IMR-90 (cell line): ENCODE data around the gene RTKN. TPM values are rescaled to one million over a fixed set of nuclear protein-coding genes. Genes with fewer than 3 reads are reported as not detected.

Experiments
- ATAC-seq: fragments of 200-7000 bp; cut with Tn5 transposase; 2 replicates; pipeline ENCODE4 v1.9.1; 2020; ENCODE audit warnings: low read depth, mild to moderate bottlenecking, moderate library complexity
- BruUV-seq: library from RNA; stranded (reverse); fragments of 400-500 nt; replicated peaks from 2 replicates; lab custom pipeline; 2021; lab: Mats Ljungman, UMichigan
- CTCF ChIA-PET: fragments of 300-600 bp; formaldehyde crosslinking; extraction: SDS; loops from one replicate; lab custom pipeline; 2021; ENCODE audit warnings: antibody characterized with exemption; lab: Yijun Ruan, JAX
- POLR2A ChIA-PET: fragments of 300-600 bp; sonication (Branson Sonifier 250); formaldehyde crosslinking; loops from one replicate; lab custom pipeline; 2022; ENCODE audit warnings: antibody characterized with exemption; ENCODE audit not compliant: unreplicated experiment; lab: Charles Lee
- DNase-seq: peaks from one replicate; pipeline ENCODE4 v3.0.0; 2013
- H2AFZ ChIP-seq: replicated peaks from 2 replicates; pipeline ENCODE3; 2013; ENCODE audit warnings: low read length, mild to moderate bottlenecking; ENCODE audit not compliant: poor library complexity
- H2AK5ac ChIP-seq: 2 replicates; pipeline ENCODE4 v1.6.1; 2013; ENCODE audit warnings: low read depth, low read length, inconsistent platforms
- H2AK9ac ChIP-seq: replicated peaks from 2 replicates; pipeline ENCODE3; 2013; ENCODE audit warnings: mild to moderate bottlenecking, low read depth, low read length, moderate library complexity; ENCODE audit not compliant: poor library complexity
- H2BK120ac ChIP-seq: 2 replicates; pipeline ENCODE4 v1.6.1; 2013; ENCODE audit warnings: low read depth, low read length, inconsistent platforms
- H2BK15ac ChIP-seq: 3 replicates; pipeline ENCODE4 v1.6.1; 2013; ENCODE audit warnings: low read depth, low read length, inconsistent platforms
- H2BK20ac ChIP-seq: 2 replicates; pipeline ENCODE4 v1.6.1; 2013; ENCODE audit warnings: low read depth, mild to moderate bottlenecking, inconsistent platforms, low read length, moderate library complexity
- H2BK5ac ChIP-seq: 2 replicates; pipeline ENCODE4 v1.6.1; 2013; ENCODE audit warnings: mild to moderate bottlenecking, low read depth, low read length, inconsistent platforms; ENCODE audit not compliant: poor library complexity, severe bottlenecking
- H3K14ac ChIP-seq: replicated peaks from 2 replicates; pipeline ENCODE4 v1.6.1; 2013; ENCODE audit warnings: low read depth, low read length, inconsistent platforms
- H3K18ac ChIP-seq: 2 replicates; pipeline ENCODE4 v1.6.1; 2013; ENCODE audit warnings: low read depth, low read length, control low read depth
- H3K23ac ChIP-seq: 2 replicates; pipeline ENCODE4 v1.6.1; 2013; ENCODE audit warnings: low read depth, low read length, inconsistent platforms
- H3K27ac ChIP-seq: 2 replicates; pipeline ENCODE4 v1.5.1; 2013; ENCODE audit warnings: mild to moderate bottlenecking, control low read depth, low read length; ENCODE audit not compliant: insufficient read depth
- H3K27me3 ChIP-seq: 2 replicates; pipeline ENCODE4 v1.6.1; 2013; ENCODE audit warnings: low read length; ENCODE audit not compliant: control insufficient read depth, insufficient read depth
- H3K36me3 ChIP-seq: 2 replicates; pipeline ENCODE4 v1.6.1; 2013; ENCODE audit warnings: low read length, mixed read lengths; ENCODE audit not compliant: control insufficient read depth, insufficient read depth
- H3K4ac ChIP-seq: 2 replicates; pipeline ENCODE4 v1.6.1; 2013; ENCODE audit warnings: low read depth, low read length, inconsistent platforms
- H3K4me1 ChIP-seq: 2 replicates; pipeline ENCODE4 v1.6.1; 2013; ENCODE audit warnings: low read length, mixed read lengths; ENCODE audit not compliant: control insufficient read depth, insufficient read depth
- H3K4me2 ChIP-seq: 2 replicates; pipeline ENCODE4 v1.6.1; 2013; ENCODE audit warnings: low read depth, mild to moderate bottlenecking, control low read depth, low read length, moderate library complexity
- H3K4me3 ChIP-seq: 2 replicates; pipeline ENCODE4 v1.5.1; 2013; ENCODE audit warnings: low read depth, mild to moderate bottlenecking, control low read depth, low read length, moderate library complexity; ENCODE audit not compliant: insufficient read depth
- H3K56ac ChIP-seq: 2 replicates; pipeline ENCODE4 v1.6.1; 2013; ENCODE audit warnings: low read length, inconsistent platforms; ENCODE audit not compliant: insufficient read depth; ENCODE audit errors: extremely low read depth
- H3K79me1 ChIP-seq, 2 experiments: 2 replicates each; pipeline ENCODE4 v1.6.1; 2013; ENCODE audit warnings: low read length in 2 of 2, inconsistent platforms in 1 of 2, low read depth in 1 of 2
- H3K9ac ChIP-seq: 2 replicates; pipeline ENCODE4 v1.6.1; 2013; ENCODE audit warnings: low read depth, low read length, control low read depth
- H3K9me1 ChIP-seq: 2 replicates; pipeline ENCODE4 v1.6.1; 2013; ENCODE audit warnings: low read length, inconsistent platforms; ENCODE audit not compliant: insufficient read depth
- H3K9me3 ChIP-seq: 2 replicates; pipeline ENCODE4 v1.6.1; 2013; ENCODE audit warnings: low read length; ENCODE audit not compliant: control insufficient read depth, insufficient read depth
- H4K20me1 ChIP-seq: 2 replicates; pipeline ENCODE4 v1.6.1; 2013; ENCODE audit warnings: low read length, inconsistent platforms; ENCODE audit not compliant: insufficient read depth
- H4K5ac ChIP-seq: 2 replicates; pipeline ENCODE4 v1.6.1; 2013; ENCODE audit warnings: mild to moderate bottlenecking, low read depth, low read length, control low read depth
- H4K8ac ChIP-seq, 2 experiments: 2 replicates each; pipeline ENCODE4 v1.6.1; 2013; ENCODE audit warnings: low read depth in 2 of 2, low read length in 2 of 2, control low read depth in 1 of 2, inconsistent platforms in 1 of 2
- H4K91ac ChIP-seq: 2 replicates; pipeline ENCODE4 v1.6.1; 2013; ENCODE audit warnings: low read depth, low read length, inconsistent platforms; ENCODE audit not compliant: insufficient read depth
- BHLHE40 ChIP-seq: fragments of 150-350 bp; IDR thresholded peaks from 2 replicates; pipeline ENCODE4 v1.6.1; 2016; ENCODE audit warnings: mild to moderate bottlenecking, low read depth, low read length
- CEBPB ChIP-seq: IDR thresholded peaks from 2 replicates; pipeline ENCODE4 v1.6.1; 2012; ENCODE audit warnings: low read depth, low read length, improper control_type of control experiment
- ELK1 ChIP-seq: fragments of 150-350 bp; IDR thresholded peaks from 2 replicates; pipeline ENCODE4 v1.6.1; 2016; ENCODE audit warnings: low read depth, mild to moderate bottlenecking, low read length, moderate library complexity, borderline replicate concordance
- FOS ChIP-seq: fragments of 150-350 bp; IDR thresholded peaks from 2 replicates; pipeline ENCODE4 v1.6.1; 2016; ENCODE audit warnings: low read depth, low read length
- MAZ ChIP-seq: IDR thresholded peaks from 2 replicates; pipeline ENCODE4 v1.6.1; 2012; ENCODE audit warnings: low read depth, mild to moderate bottlenecking, low read length, improper control_type of control experiment, moderate library complexity, borderline replicate concordance
- POLR2A ChIP-seq: IDR thresholded peaks from 2 replicates; pipeline ENCODE4 v1.6.1; 2012; ENCODE audit warnings: mild to moderate bottlenecking, low read depth, low read length
- RAD21 ChIP-seq: IDR thresholded peaks from 2 replicates; pipeline ENCODE4 v1.6.1; 2012; ENCODE audit warnings: low read length, improper control_type of control experiment
- RFX5 ChIP-seq: IDR thresholded peaks from 2 replicates; pipeline ENCODE4 v1.8.0; 2012; ENCODE audit warnings: low read depth, mild to moderate bottlenecking, low read length, moderate library complexity
- WGBS, 2 experiments: methylation state at CpG; one replicate each; pipeline versions ENCODE4 v1.1.5 to v1.1.7; 2013; ENCODE audit warnings: missing lambda C conversion rate in 2 of 2; ENCODE audit not compliant: insufficient read length in 1 of 2; ENCODE audit errors: extremely low coverage in 2 of 2; 5-methylcytosine and 5-hydroxymethylcytosine counted together
- dilution Hi-C: fragments of 300-500 bp; cut with HindIII; formaldehyde crosslinking; loops from one replicate; pipeline ENCODE4 v1.14.3; 2018; ENCODE audit warnings: low sequenced_read_pairs; ENCODE audit not compliant: unreplicated experiment
- in situ Hi-C: fragments of 300-500 bp; cut with MboI; formaldehyde crosslinking; loops from 3 replicates; pipeline ENCODE4 v1.14.3; 2019; ENCODE audit warnings: low sequenced_read_pairs, inconsistent platforms, mixed read lengths
- intact Hi-C: fragments of 100-400 bp; cut with micrococcal nuclease; formaldehyde crosslinking; loops from 2 replicates; pipeline ENCODE4 v1.10.0; 2022
- polyA plus RNA-seq, 3 experiments: library from polyadenylated mRNA; depleted of rRNA; stranded (reverse); fragments of >200 nt; gene quantifications; 2 replicates each; pipeline ENCODE4 v1.2.3, GENCODE V29; 2012; ENCODE audit warnings: low replicate concordance in 1 of 3
- total RNA-seq: library from RNA; depleted of rRNA; stranded (reverse); fragments of >200 nt; gene quantifications from 2 replicates; pipeline ENCODE4 v1.2.3, GENCODE V29; 2012
- TF ChIP-seq, protein P1 (sequence below): conservative IDR thresholded peaks from 2 replicates; pipeline ENCODE4 v1.5.1; 2012; ENCODE audit warnings: mild to moderate bottlenecking, low read depth, low read length, improper control_type of control experiment

RTKN gene
- total and polyA plus RNA-seq, 2 of the 4 experiments (the other 2 are of a cell fraction): 11.1 to 19.7 TPM

DNA sequence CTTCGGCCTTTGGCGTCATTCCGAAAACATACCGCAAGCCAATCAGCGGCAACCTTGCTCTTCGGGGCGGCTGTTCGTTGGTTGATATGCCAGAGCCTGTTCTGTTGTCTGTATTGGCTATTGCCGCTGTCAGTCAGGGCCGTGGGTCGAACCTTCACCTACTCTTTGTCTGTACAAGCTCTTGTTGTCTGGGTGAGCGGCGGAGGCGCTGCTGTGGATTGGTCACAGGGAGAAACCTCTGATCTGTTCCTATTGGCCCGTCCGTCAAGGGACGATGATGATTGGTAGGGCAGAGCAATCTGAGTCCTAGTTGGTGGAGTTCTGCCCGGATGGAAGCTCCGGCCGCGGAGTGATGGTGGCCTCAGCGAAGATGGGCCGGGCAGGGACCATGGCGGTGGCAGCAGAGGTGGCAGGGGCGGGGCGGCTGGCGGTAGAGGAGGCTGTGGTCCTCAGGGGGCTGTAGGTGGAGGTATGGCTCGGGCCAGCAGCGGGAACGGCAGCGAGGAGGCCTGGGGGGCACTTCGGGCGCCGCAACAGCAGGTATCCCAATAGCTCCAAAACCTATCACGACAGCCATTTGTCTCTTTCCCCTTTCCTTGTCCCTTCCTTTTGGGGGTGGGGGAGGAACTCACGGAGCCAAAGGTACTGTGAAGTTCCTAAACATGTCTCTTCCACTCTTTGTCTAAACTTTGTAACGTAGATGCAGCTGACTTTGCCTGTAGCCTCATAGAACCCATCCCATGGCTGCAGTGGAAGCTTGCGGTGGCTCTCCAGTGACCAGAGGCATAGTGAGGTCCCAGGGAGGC, 16.6 kb upstream of the RTKN start, which contains the start of gene WBP1:
WBP1 (plus strand) TSS at position 307 of the 806 bp plus-strand sequence; CDS start at position 472, 165 bp downstream.
- Histone ChIP-seq H2AK5ac (peak within 1 kb of the TSS; percentile 80), H3K4me3 (peak within 1 kb of the TSS; percentile 80), H3K27me3 (no peaks in the 10 kb centered on the region), H4K20me1 (no peaks in the 10 kb centered on the region), H3K9me1 (0 out of 2 replicates have a peak, but pooled peaks cover 3% of the 10 kb centered on the region), H4K91ac (peak within 1 kb of the TSS; percentile 83), H3K56ac (peak within 1 kb of the TSS; percentile 92), H2BK20ac (no peak within 1 kb of the TSS), H3K79me1 (peaks cover 18 to 51% of the 10 kb centered on the region in 2 experiments), H4K5ac (peak within 1 kb of the TSS; percentile 78), H3K9me3 (no peaks in the 10 kb centered on the region), H3K14ac (peak within 1 kb of the TSS; percentile 97), H3K4me2 (peak within 1 kb of the TSS; percentile 92), H3K4ac (peak within 1 kb of the TSS; percentile 96), H3K27ac (peak within 1 kb of the TSS; percentile 70), H2AK9ac (peak within 1 kb of the TSS; percentile 97), H3K23ac (peak within 1 kb of the TSS; percentile 94), H4K8ac (peak within 1 kb of the TSS; percentile 66 to 95), H3K4me1 (peaks cover 10% of the 10 kb centered on the region), H2BK15ac (peak within 1 kb of the TSS; percentile 33; the same call in 1 of the 3 replicates), H3K18ac (no peak within 1 kb of the TSS), H2AFZ (peak within 1 kb of the TSS; percentile 92), H2BK120ac (0 out of 2 replicates have a peak within 1 kb of the TSS, but pooled peaks have one; percentile 45), H3K36me3 (peaks cover 21% of the 10 kb centered on the region), H2BK5ac (peak within 1 kb of the TSS; percentile 77), H3K9ac (peak within 1 kb of the TSS; percentile 86)
- WGBS, 2 experiments: no CpG with 5 or more reads among the region's 38 CpGs
- ATAC-seq (peak; percentile 86), DNase-seq (peak; percentile 100)
- BruUV-seq: no TSS peak
- ChIA-PET CTCF (interaction anchor here (0.6 kb wide), 1 partner anchor 11 kb away, joined by 4 read pairs; no protein-coding TSS in a partner anchor), POLR2A (interaction anchor here (0.9 kb wide), 1 partner anchor 24 kb away, joined by 5 read pairs; the partner anchor contains the start of genes CCDC142 and TTC31)
- in situ Hi-C loops: no loop called here
- dilution Hi-C loops: no loop called here
- TF ChIP-seq POLR2A: no peak
- TF ChIP-seq MAZ: 0 out of 2 replicates have a peak, but pooled peaks have one; percentile 5
- TF ChIP-seq CEBPB: no peak
- no peak for TF ChIP-seq RAD21
- TF ChIP-seq, protein P1, sequence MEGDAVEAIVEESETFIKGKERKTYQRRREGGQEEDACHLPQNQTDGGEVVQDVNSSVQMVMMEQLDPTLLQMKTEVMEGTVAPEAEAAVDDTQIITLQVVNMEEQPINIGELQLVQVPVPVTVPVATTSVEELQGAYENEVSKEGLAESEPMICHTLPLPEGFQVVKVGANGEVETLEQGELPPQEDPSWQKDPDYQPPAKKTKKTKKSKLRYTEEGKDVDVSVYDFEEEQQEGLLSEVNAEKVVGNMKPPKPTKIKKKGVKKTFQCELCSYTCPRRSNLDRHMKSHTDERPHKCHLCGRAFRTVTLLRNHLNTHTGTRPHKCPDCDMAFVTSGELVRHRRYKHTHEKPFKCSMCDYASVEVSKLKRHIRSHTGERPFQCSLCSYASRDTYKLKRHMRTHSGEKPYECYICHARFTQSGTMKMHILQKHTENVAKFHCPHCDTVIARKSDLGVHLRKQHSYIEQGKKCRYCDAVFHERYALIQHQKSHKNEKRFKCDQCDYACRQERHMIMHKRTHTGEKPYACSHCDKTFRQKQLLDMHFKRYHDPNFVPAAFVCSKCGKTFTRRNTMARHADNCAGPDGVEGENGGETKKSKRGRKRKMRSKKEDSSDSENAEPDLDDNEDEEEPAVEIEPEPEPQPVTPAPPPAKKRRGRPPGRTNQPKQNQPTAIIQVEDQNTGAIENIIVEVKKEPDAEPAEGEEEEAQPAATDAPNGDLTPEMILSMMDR: no peak
- no peak for TF ChIP-seq BHLHE40
- peak; percentile 54 for TF ChIP-seq RFX5
- TF ChIP-seq FOS: peak; percentile 78; the same call in 1 of the 2 replicates
- no peak for TF ChIP-seq ELK1
- intact Hi-C loops: no loop called here
